Iris pigment epithelial cell (primary cell): Measurements from ENCODE around the gene DOK7.

Source experiments
- DNase-seq: peaks from one replicate; pipeline ENCODE4 v3.0.0-alpha.2; 2011; ENCODE audit warnings: low read depth

DOK7 gene

DNA sequence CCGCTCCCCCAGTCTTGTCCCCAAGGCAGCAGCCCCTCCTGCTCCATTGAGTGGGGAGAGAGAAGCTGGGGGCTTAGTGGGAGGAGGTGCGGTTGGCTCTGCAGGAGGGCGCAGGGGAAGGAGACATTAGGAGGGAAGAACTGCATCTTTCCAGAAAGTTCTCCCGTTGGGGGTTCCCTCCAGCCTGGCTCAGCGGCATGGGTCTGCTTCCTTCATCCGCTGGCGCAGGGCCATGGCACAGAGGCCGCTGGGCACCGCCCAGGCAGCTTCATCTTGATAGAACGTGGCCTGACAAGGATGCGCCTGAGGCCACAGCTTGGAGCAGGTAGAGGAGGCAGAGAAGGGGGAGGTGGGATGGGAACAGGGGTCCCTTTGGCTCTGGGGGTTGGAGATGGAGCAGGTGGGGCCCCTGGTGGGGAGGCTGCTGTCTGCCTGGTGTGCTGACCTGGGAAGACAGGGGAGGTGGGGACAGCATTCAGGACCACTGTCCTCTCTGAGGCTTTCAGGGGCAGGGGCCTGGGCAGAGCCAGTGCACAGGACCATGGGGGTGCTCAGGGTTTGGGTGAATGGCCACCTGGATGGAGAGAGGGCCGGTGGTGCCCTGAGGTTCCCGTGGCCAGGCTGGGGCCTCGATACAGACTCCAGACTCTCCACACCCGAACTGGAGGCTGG, 12.1 kb downstream of the DOK7 start:
- no peak for DNase-seq

DNA sequence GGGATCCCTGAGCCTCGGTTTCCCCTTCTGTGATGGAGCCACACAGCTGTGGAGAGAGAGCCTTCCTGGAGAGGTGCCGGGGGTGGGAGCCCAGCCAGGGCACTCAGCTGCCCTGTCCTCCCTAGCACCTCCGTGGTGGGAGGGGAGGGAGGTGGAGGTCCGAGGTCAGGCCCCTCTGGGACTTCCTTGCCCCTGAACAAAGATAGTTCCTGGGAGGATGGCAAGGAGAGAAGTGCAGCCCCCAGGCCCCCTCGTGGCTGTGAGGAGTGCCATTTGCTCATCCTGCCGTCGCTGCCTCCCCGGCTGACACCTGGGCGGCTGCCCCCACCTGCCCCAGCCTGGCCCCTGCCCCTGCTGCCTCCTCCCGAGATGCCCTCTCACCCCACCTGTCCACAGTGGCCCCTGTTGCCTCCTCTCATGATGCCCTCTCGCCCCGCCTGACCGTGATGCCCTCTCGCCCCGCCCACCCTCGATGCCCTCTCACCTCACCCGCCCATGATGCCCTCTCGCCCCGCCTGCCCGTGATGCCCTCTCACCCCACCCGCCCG, 12.7 kb downstream of the DOK7 start:
- DNase-seq, result no peak

DNA sequence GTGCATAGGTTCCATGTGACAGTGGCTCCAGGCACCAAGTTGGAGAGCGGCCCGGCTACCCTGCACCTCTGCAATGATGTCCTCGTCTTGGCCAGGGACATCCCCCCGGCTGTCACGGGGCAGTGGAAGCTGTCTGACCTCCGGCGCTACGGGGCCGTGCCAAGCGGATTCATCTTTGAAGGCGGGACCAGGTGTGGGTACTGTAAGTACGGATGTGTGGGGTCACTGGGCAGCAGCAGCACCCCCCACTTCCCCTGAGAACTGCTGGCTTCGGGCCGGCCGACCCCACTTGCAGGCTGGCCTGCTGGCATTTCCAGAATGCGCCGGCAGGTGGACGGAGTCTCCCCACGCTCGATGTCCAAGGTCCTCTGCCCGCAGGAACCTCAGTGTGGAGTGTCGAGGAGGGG, 13.2 kb downstream of the DOK7 start:
- DNase-seq, result no peak

DNA sequence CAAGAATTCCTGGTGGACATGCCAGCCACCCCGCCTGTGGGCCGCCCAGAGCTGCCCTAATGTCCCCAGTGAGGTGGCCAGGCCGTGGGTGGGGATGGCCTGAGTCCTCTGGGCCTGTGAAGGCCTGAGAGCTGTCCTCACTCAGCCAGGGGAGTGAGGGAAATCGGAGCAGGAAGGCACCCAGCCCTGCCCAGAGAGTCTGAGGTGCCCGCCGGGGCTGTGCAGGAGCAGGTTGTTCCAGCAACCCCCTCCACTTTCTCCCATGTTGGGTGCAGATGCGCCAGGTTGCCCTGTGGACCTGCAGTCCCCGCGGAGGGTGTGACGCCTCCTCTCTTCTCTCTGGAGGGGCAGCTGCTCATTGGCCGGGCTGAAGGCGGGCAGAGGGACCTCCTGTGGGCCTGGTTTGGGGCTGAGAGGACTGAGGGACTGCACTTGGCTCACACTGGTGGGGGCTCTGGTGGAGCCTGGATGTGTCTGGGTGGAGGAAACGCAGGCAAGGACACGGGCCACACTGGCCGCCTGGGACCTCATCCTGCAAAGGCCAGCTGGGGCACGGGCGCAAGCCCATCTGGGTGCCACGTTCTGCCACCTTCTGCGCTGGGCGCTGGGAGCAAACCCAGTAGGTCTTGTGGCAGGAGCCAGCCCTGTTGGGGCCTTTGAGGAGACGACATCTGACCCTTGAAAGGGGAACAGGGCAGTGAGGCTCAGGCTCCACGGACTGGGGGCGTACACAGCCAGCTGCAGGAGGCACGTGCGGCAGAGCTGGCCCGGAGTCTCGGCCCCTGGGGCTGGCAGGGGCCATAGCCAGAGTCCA, 14.0 kb downstream of the DOK7 start:
- DNase-seq, result no peak

DNA sequence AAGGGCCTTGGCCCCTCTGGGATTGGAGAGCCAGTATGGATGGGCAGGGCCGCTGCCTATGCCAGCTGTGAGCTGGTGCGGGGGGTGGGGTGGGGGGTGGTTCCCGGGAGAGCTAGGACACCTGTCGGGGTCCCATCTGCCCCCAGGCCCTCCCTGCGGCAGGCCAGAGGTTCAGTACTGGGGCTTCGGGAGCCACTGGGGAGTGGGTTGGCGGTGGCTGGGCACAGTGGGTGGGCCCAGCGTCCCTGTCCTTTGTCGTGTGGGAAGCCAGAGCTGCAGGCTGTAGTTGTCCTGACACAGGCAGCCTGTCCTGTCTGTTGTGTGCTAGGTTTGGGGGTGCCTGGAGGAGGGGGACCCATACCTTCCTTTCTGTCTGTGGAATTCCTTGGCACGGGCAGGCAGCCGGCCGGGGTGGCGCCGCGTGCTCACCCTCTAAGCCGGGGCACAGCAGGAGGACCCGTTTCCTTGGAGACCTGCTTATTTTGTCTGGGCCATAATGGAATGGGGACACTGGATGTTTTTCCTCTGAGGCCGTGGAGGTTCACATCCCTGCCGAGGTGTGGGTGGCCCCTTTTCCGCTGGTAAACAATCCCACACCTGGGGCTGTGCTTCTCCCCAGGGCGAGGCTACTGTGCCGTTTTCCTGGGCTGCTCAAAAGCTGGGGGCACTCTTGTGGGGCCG, 14.8 kb downstream of the DOK7 start:
- DNase-seq, result no peak

DNA sequence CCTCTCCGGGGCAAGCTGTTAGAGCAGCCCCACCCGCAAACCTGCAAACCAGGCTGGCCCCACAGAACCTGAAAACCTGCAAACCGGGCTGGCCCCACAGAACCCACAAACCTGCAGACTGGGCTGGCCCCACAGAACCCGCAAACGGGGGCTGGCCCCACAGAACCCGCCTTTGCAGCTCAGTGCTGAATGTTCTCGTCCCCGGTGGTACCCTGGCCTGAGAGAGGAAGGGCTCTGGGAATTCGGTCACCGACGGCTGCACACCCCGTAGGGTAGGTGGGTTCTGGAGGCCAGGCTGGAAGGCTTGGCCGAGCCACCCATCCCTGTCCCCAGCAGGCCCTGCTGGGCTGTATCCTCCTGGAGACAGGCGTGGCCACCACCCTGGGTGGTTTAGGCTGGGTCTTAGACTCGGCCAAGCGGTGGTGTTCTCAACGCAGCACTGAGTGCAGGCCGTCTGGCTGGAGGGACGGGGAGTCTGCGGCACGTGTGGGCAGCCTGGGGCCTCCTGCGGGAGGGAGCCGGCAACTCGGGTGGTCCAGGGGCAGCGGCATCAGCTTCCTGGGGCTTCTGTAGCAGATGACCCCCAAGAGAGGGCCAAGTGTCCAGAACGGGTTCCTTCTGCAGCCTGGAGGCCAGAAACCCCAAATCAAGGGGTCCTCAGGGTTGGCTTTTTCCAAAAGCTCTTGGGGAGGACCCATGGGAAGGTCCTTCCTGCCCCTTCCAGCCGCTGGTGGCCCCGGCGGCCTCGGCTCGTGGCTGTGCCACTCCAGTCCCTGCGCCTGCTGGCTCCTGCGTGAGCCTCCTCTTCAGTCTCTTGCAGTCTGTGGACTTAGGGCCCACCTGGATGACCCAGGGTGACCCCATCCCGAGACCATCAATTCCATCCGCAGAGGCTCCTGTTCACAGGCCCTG, 15.6 kb downstream of the DOK7 start:
- DNase-seq, result no peak

DNA sequence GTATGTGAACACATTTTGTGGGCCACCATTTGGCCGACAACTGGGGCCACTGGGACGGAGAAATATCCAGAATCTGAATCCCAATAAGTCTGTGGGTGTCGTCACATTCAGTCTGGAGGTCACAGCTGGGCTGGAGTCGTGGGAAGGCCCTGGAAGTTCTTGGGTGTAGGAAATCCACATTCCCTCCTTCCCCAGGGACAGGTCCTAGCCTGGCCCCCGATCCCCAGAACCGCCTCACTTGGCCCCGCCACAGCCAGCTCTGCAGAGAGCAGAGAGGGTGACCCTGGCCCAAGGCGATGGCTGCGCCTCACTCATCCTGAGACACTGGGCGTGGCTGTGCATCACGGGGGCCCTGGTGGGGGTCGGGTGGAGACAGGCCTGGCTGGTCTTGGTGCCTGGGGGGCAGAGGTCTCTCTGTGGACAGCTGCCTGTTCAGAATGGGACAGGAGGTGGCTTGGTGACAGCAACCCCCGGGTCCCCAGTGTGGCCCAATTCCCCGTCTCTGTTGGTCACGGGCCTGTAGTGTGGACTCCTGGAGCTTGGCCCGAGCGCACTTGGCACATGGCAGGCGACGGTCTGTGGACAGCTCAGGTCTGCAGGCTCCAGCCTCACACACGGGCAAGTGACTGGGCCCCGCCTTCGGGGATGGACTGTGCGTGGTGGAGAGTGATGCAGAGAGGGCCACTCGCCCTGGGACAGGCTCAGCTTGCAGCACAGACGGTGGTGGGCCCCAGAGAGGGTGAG, 16.4 kb downstream of the DOK7 start:
- DNase-seq, result no peak

DNA sequence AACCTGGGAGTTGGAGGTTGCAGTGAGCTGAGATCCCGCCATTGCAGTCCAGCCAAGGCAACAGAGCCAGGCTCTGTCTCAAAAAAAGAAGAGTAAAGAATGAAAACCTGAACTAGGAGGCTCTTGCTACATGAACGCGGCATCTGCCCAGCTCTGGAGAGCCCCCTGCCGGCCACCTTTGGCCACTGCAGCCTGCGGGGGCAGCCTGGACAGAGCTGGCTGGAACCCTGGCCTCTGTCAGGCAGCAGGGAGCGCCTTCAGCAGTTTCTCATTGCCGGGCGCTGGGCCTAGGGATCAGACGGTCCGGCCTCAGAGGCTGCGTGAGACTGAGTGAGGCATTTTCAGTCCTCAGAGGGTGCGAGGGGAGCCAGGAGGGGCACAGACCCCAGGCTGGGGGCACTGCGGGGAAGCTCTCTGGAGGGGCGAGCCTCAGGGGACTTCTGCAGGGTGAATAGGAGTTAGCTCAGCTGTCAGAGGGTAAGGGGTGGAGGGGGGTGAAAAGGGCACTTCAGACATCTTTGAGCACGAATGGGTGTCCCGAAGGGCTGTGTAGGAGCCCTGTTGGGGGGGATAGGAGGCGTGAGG, 17.5 kb downstream of the DOK7 start:
- DNase-seq, result peak; percentile 62

DNA sequence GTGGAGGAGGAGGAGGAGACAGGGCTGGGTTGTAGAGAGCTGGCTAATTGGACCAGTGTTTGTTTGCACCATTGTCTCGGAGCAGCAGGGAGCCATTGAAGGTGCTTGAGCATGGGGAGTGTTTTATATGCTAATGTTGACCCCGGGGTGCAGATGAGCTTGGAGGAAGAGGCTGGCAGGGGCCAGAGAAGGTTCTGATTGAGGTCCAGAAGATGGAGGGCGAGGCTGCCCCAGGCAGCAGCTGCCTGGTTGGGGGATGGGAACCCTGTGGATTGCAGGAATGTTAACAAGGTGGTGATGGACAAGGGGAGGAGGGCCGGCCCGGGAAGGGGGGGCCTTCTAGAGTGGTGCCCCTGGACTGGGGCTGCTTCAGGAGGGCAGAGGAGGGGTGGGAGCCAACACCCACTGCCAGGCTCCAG, 18.0 kb downstream of the DOK7 start:
- no peak for DNase-seq

DNA sequence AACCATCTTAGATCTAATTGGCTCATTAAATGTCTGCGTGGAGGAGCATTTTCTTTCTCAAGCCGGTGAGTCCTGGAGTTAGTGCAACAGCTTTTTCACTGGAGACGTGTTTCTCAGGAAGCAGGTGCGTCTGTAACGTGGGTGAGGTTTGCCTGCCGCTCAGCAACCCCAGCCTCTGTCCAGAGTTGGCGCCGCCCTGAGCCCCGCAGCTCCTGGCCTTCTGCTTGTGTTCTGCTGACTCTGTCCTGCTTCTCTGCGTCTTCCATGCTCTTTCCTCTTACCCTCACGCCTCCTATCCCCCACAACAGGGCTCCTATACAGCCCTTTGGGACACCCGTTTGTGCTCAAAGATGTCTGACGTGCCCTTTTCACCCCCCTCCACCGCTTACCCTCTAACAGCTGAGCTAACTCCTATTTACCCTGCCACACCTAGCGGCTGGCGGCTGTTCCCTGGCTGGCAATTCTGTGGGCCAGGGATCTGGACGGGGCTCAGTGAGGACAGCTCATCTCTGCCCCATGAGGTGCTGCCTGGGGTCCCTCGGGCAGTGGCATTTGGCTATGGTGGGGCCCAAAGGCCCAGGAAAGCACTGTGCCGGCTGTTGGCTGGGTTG, 18.8 kb downstream of the DOK7 start:
- no peak for DNase-seq

DNA sequence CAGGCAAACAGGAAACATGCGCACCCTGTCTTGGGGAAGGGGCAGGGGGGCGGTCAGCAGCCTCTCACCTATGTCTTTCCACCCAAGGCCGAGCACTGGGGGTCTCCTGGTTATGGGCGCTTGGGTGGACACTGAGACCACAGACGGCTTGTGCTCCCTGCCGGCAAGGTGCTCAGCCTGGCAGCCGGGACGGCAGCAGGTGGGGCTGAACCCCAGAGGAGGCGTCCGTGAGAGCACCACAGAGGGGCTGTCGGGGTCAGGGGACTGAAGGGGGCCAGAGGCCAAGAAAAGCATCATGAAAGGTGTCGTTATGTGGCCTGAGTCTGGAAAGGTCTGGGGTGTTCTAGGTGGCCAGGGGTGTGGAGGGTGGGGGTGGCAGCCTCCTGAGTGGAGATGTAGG, 19.6 kb downstream of the DOK7 start:
- DNase-seq, result no peak

DNA sequence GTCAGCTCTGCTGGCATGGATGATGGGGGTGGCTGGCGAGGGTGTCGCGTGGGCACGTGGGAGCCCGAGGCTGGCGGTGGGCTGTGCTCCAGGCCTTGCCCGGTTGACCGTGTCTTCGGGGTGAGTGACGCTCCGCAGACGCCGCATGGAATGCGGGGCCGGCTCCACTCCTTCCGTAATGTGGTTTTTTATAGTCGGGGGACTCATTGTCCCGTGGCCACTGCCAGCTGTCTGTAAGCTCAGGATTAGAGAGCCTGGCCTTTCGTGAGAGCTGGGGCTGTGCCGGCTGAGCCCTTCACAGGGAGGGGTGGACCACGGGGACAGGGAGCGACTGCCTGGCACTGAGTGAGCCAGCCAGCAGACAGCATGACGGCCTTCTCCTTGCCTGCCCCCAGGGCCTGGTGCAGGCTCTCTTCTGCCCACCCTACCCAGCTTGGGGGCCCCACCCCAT, 20.4 kb downstream of the DOK7 start:
- DNase-seq, result no peak

DNA sequence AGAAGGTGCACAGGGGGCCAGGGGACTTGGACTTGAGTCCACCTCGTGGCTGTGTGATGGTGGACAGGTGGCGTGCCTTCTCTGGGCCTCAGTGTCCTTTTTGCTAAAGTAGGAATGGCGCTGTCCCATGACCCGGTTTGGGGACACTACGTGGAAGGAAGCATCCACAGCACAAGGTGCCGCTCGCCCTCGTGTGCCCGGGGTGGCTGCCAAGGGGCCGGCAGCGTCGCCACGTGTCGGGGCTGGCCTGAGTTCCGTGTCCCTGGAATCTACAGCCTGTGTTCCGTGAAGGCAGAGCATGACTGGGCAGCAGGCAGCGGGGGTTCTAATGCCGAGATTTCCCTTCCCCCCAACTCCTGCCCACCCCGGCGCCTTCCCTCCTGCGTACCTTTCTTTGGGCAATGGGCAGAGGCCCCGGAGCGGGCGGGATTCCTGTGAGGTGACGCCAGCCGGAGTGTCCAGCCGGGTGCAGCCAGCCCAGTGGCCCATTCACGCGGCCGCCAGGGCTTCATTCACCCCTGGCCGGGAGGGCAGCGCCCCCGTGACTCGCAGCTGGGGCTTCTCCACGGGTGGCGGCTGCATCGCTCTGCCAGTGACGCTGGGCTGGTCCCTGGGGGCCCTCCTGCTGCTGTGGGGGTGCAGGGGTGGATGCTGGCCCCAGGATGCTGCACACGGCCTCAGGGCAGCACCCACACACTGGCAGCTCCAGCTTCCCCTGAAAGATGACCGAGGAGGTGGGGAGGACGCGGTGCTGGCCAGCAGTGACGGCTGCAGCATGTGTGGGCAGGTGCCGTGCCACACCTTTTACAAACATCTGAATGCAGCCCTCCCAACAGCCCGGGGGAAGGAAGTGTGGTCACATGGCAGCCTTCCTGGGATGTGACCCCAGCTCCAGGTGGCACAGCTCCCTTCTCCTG, 21.2 kb downstream of the DOK7 start:
- DNase-seq, result no peak

DNA sequence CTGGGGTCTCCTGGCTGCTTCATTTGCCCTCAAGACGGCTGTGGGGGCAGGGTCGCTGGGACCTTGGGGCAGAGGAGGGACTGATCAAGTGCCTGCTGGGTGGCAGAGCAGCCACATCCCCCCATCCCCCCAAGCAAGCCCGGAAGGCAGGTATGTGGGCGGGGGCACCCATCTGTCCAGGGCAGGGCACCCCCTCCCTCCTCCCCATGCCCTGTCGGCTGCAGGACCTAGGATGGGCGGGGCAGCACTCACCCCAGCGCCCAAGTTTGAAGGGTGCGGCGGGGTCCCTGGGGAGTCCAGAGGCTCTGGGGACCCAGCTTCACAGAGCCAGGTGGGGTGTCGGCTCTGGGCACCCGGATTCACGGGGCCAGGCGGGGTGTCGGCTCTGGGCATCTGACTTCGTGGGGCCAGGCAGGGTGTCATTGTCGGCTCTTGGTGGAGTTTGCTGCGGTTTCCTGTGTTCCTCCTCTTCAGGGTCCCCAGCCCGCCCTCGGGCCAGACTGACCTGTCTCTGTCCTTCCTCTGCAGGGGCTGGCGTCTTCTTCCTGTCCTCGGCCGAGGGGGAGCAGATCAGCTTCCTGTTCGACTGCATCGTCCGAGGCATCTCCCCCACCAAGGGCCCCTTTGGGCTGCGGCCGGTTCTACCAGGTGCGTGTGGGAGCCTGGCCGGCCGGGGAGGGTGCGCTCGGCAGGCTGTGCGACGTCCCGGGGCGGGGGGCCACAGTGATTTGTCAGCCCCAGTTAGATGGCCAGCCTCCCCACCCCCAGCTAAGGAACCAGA, 22.1 kb downstream of the DOK7 start:
- no peak for DNase-seq

DNA sequence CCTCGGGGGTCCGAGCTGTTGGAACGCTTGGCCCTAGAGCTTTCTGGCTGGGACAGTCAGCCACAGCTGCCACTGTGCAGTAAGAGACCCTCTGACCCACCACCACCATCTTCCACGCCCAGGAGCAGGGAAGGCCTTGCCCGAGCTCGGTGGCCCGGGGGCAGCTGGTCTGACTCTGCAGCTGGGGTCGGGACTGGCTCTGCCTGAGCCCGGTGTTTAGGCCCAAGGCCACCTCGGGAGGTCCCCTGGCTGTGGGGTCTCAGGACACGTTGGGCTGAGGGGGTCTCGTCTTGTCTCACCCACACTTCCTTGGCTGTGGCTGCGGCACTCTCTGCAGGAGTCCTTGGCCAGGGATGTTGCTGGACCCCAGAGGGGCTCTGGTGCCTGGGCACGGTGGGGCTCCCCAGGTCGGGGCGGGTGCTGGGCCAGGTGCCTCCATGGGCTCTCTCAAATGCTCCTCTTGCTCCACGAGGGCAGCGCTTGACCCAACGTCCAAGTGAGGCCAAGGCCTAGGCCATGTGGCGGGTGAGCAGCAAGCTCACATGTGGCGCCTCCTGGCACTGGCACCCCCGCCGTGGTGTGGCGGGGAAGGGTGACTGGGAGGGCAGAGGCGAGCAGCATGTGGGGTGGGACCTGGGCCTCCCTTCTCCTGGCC, 22.9 kb downstream of the DOK7 start:
- no peak for DNase-seq

DNA sequence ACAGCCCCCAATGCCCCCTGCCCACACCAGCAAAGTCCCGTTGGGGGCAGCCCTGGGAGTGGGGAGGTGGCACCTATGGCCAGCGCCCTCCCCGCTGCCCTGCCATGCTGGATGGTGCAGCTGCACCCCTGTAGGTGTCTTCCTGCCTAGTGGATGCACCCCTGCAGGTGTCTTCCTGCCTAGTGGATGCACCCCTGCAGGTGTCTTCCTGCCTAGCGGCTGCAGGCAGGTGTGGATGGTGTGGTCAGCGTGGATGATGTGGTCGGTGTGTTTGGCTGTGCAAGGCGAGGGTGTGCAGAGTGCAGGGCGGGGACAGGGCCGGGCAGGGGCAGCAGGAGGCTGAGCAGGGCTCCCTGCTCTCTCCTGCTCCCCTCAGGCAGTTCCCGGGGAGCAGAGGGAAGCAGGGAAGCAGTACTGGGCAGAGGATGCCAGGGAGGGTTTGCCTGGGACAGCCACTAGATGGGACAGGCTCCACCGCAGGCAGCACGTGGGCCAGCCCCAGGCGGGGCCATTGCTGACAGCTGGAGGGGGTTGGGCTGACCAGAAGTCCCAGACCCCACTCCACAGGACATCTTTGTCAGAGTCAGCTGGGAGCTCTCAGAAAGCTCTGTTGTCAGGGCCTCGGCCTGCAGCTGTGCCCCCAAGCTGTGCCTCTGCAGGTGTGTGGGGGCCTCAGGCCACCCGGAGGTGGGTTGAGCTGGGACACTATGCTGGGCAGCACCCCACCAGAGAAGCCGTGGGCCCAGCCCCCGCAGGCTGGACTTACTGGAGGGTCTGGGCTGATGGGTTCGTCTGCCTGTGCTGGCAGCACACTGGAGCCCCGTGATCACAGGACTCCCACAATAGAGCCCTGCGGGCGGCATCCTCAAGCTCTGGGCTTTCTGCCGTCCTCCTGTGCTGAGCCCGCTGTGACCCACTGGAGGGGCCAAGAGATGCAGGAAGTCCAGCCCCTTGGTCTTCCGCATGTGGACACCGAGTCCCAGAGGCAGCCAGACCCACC, 23.7 kb downstream of the DOK7 start:
- no peak for DNase-seq
